Subcutaneous abdominal adipose tissue (tissue), 5 donors: ENCODE data around the gene OMA1.
"Not testable (repeated sequence)": the region's sequence is repeated elsewhere in the genome, so short reads cannot be mapped to it uniquely, and the experiment has no call there.

Experiments used
- H3K27ac ChIP-seq: one replicate; pipeline ENCODE4 v1.7.0; 2013; ENCODE audit warnings: low read depth, mild to moderate bottlenecking, inconsistent platforms, low read length, moderate library complexity
- H3K27me3 ChIP-seq, 5 donors: one replicate each; pipeline ENCODE4 v1.7.0; 2013; ENCODE audit warnings: low read length in 5 of 5, inconsistent platforms in 1 of 5; ENCODE audit not compliant: control insufficient read depth in 5 of 5, insufficient read depth in 4 of 5
- H3K36me3 ChIP-seq, 5 donors: one replicate each; pipeline ENCODE4 v1.7.0; 2013; ENCODE audit warnings: low read length in 5 of 5; ENCODE audit not compliant: control insufficient read depth in 5 of 5, insufficient read depth in 5 of 5
- H3K4me1 ChIP-seq, 5 donors: one replicate each; pipeline ENCODE4 v1.7.0; 2013; ENCODE audit warnings: low read length in 5 of 5, mild to moderate bottlenecking in 3 of 5, moderate library complexity in 1 of 5; ENCODE audit not compliant: control insufficient read depth in 5 of 5, insufficient read depth in 5 of 5
- H3K4me3 ChIP-seq, 5 donors: one replicate each; pipeline ENCODE4 v1.7.0; 2013; ENCODE audit warnings: low read length in 5 of 5, low read depth in 1 of 5
- H3K9ac ChIP-seq, 5 donors: one replicate each; pipeline ENCODE4 v1.7.0; 2013; ENCODE audit warnings: low read length in 5 of 5, mild to moderate bottlenecking in 4 of 5, moderate library complexity in 3 of 5
- H3K9me3 ChIP-seq, 5 donors: one replicate each; pipeline ENCODE4 v1.7.0; 2013; ENCODE audit warnings: low read length in 5 of 5; ENCODE audit not compliant: control insufficient read depth in 5 of 5
- donor health status: healthy.
- donor health status: healthy.
- donor health status: healthy.
- donor health status: healthy.
- donor health status: healthy.

The OMA1 gene

GRCh38 chr1:58584082-58584895 is 37.8 kb upstream of the OMA1 start:
- peaks cover 0 to 26% (median 23%) of the 10 kb centered on the region in 5 donors for H3K4me1 ChIP-seq
- no peaks in the 10 kb centered on the region for H3K9me3 ChIP-seq
- H3K9ac ChIP-seq = no peak overlapping the region
- no peak overlapping the region for H3K4me3 ChIP-seq
- H3K27ac ChIP-seq = peak overlapping the region; percentile 21
- no peaks in the 10 kb centered on the region for H3K36me3 ChIP-seq
- H3K27me3 ChIP-seq = peaks cover 0 to 2% (median 0%) of the 10 kb centered on the region in 5 donors

GRCh38 chr1:58583496-58583895 is 37.0 kb upstream of the OMA1 start:
- Histone ChIP-seq H3K9me3 (no peaks in the 10 kb centered on the region), H3K9ac (no peak overlapping the region), H3K27me3 (peaks cover 0 to 2% (median 0%) of the 10 kb centered on the region in 5 donors), H3K36me3 (no peaks in the 10 kb centered on the region), H3K4me3 (no peak overlapping the region), H3K27ac (peak overlapping the region; percentile 21), H3K4me1 (peaks cover 0 to 26% (median 23%) of the 10 kb centered on the region in 5 donors)

DNA sequence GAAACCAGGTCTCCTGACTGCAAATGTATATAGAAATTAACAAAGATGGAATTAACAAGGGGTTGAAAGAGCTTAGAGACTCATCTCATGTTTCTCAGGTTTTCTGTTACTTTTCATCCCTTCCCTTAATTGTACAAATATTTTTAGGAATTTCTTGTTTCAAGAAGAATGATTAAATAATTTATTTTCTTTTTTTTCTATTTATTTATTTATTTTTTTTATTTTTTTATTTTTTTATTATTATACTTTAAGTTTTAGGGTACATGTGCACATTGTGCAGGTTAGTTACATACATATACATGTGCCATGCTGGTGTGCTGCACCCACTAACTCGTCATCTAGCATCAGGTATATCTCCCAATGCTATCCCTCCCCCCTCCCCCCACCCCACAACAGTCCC is 35.6 kb upstream of the OMA1 start:
- peaks cover 0 to 36% (median 30%) of the 10 kb centered on the region in 5 donors for H3K4me1 ChIP-seq
- not testable (repeated sequence) for H3K27me3 ChIP-seq, H3K4me3 ChIP-seq, H3K9ac ChIP-seq, H3K9me3 ChIP-seq, H3K36me3 ChIP-seq, H3K27ac ChIP-seq

GRCh38 chr1:58581641-58582040 is 35.1 kb upstream of the OMA1 start:
- H3K4me1 ChIP-seq = peaks cover 0 to 41% (median 34%) of the 10 kb centered on the region in 5 donors
- H3K9ac ChIP-seq = no peak overlapping the region
- H3K9me3 ChIP-seq = no peaks in the 10 kb centered on the region
- peaks cover 0 to 9% (median 5%) of the 10 kb centered on the region in 5 donors for H3K27me3 ChIP-seq
- no peaks in the 10 kb centered on the region for H3K36me3 ChIP-seq
- H3K27ac ChIP-seq = no peak overlapping the region
- H3K4me3 ChIP-seq = no peak overlapping the region

- Histone ChIP-seq H3K9ac (no peak overlapping the region), H3K36me3 (no peaks in the 10 kb centered on the region), H3K4me1 (peaks cover 0 to 43% (median 36%) of the 10 kb centered on the region in 5 donors), H3K4me3 (no peak overlapping the region), H3K27ac (no peak overlapping the region), H3K27me3 (peaks cover 5 to 19% (median 18%) of the 10 kb centered on the region in 5 donors), H3K9me3 (no peaks in the 10 kb centered on the region)
Observed at GRCh38 chr1:58580186-58580585, 33.7 kb upstream of the OMA1 start.

DNA sequence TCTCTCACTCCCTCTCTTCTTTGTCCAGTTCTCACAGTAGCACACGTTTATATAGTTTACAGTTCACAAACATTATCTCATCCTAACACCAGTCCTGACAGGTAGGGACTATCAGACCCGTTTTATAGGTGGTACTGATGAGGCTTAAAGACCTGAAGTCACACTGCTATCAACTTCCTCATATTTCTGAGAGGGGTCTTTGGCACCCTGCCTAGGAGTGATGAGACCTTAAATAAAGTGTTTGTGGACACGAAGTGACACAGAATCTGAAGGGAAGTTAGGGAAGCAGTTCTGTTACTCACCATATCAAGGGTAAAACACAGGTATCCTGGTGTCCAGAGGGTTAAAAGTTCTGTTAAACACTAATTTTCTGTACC is 31.1 kb upstream of the OMA1 start:
- H3K27me3 ChIP-seq = peaks cover 5 to 30% (median 28%) of the 10 kb centered on the region in 5 donors
- H3K9me3 ChIP-seq = no peaks in the 10 kb centered on the region
- H3K27ac ChIP-seq = no peak overlapping the region
- no peak overlapping the region for H3K9ac ChIP-seq
- H3K4me1 ChIP-seq = peaks cover 0 to 27% (median 18%) of the 10 kb centered on the region in 5 donors
- no peaks in the 10 kb centered on the region for H3K36me3 ChIP-seq
- peak overlapping the region in 2 of 5 donors; percentile 13 to 62 for H3K4me3 ChIP-seq

DNA sequence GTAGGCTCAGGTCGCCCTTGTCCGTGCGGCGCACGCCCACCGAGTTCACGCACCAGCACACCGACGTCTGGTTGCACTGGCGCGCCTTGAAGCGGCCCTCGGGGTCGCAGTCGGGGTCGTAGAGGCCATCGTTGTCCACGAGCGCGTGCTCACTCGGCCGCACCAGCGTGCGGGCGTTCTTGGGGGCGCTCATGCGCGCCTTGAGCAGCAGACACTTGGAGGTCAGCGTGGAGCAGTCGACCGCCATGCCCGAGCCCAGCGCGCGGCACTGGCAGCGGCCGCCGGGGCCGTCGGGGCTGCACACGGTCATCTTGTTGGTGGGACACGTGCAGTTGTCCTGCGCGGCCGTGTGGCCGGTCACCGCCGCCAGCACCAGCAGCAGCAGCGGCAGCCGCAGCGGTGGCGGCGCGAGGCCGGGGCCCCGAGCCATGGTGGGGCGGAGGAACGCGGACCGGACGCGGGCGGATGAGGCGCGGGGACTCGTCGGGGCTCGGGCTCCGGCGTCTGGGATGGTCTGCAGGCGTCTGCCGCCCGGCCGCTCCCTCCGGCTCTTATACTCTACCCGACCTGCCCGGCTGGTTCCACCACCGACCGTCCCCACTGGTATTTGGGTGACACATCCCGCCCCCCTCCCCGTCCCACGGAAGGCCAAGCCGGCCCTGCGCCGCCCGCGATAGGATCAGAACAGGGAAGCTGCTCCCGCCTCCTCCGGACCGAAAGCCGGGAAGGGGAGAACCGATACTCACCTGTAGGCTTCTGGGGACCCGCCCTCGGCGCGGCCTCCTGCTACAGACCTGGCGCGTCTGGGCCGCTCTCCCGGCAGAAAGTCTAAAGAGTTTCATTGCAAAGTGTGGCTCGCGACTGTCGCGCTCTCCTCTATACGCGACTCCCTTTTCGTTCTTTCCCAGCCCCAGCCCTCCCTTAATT is 30.5 kb upstream of the OMA1 start, which contains the start of gene TACSTD2:
TACSTD2 (minus strand) TSS at position 526 of the 927 bp plus-strand sequence; CDS start at position 430, 96 bp downstream.
- H3K27me3 ChIP-seq = peaks cover 5 to 30% (median 30%) of the 10 kb centered on the region in 5 donors
- H3K27ac ChIP-seq = no peak within 1 kb of the TSS
- no peaks in the 10 kb centered on the region for H3K9me3 ChIP-seq
- H3K9ac ChIP-seq = no peak within 1 kb of the TSS
- no peaks in the 10 kb centered on the region for H3K36me3 ChIP-seq
- peaks cover 0 to 27% (median 18%) of the 10 kb centered on the region in 5 donors for H3K4me1 ChIP-seq
- peak within 1 kb of the TSS in 4 of 5 donors; percentile 22 to 62 (median 38) for H3K4me3 ChIP-seq

DNA sequence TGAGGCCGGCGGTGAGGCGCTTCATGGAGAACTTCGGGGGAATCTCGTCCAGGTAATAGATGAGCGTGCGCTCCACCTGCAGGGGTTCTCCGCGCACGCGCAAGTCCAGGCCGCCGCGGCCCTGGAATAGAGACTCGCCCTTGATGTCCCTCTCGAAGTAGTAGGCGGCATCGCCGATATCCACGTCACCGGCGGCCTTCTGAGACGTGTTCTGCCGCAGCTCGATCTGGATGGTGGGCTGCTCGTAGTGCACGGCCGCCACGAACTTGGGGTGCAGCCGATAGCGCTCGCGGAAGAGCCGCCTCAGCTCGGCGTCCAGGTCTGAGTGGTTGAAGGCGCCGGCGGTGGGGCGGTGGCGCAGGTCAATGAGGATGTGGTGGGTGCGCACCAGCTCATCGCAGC is 29.8 kb upstream of the OMA1 start:
- no peaks in the 10 kb centered on the region for H3K36me3 ChIP-seq
- H3K4me1 ChIP-seq = peaks cover 0 to 27% (median 18%) of the 10 kb centered on the region in 5 donors
- H3K27me3 ChIP-seq = peaks cover 5 to 35% (median 30%) of the 10 kb centered on the region in 5 donors
- peak overlapping the region in 4 of 5 donors; percentile 22 to 62 (median 38) for H3K4me3 ChIP-seq
- H3K27ac ChIP-seq = no peak overlapping the region
- H3K9me3 ChIP-seq = no peaks in the 10 kb centered on the region
- no peak overlapping the region for H3K9ac ChIP-seq

GRCh38 chr1:58575551-58576324 is 29.2 kb upstream of the OMA1 start:
- Histone ChIP-seq H3K9me3 (no peaks in the 10 kb centered on the region), H3K4me1 (peaks cover 0 to 27% (median 18%) of the 10 kb centered on the region in 5 donors), H3K9ac (no peak overlapping the region), H3K4me3 (peak overlapping the region in 4 of 5 donors; percentile 22 to 62 (median 38)), H3K27me3 (peaks cover 5 to 37% (median 30%) of the 10 kb centered on the region in 5 donors), H3K36me3 (no peaks in the 10 kb centered on the region), H3K27ac (no peak overlapping the region)
